ENCODE results near the gene MAD1L1. TPM values are rescaled to one million over a fixed set of nuclear protein-coding genes. Genes with fewer than 3 reads are reported as not detected.

The MAD1L1 gene
- total and polyA plus RNA-seq, 7 experiments from 2014 or later, result 112 to 314 (median 136) TPM

GRCh38 chr7:2003931-2004812, 228.6 kb downstream of the MAD1L1 start:
- no peak overlapping the region for H3K4me3 ChIP-seq (ENCODE audit: low read length)
- POLR2A ChIA-PET, result no interaction called here
- Mint-ChIP-seq H3K27ac (no peak overlapping the region), H3K9me3 (no peaks in the 10 kb centered on the region), H3K36me3 (peaks cover 0 to 7% (median 0%) of the 10 kb centered on the region in 5 donors), H3K4me3 (no peak overlapping the region), H3K4me1 (peaks cover 0 to 25% (median 7%) of the 10 kb centered on the region in 7 donors), H3K27me3 (no peaks in the 10 kb centered on the region)
- no peaks in the 10 kb centered on the region for H3K9me3 ChIP-seq (ENCODE audit: control insufficient read depth in 2 of 3, low read length in 3 of 3)
- intact Hi-C loops (cut with micrococcal nuclease), result no loop called here
- CTCF ChIA-PET, result no interaction called here
- no peaks in the 10 kb centered on the region for H3K4me1 ChIP-seq (ENCODE audit: control insufficient read depth in 2 of 2, insufficient read depth in 2 of 2, low read length in 2 of 2)
- ATAC-seq (no peak), DNase-seq (peak in 1 of 9 donors; percentile 6)
- H3K27ac ChIP-seq (ENCODE audit: low read depth, low read length), result no peak overlapping the region
- H3K36me3 ChIP-seq (ENCODE audit: control insufficient read depth in 2 of 3, insufficient read depth in 3 of 3, low read length in 3 of 3), result no peaks in the 10 kb centered on the region
- H3K27me3 ChIP-seq (ENCODE audit: control insufficient read depth in 2 of 2, insufficient read depth in 2 of 2, low read length in 2 of 2), result no peaks in the 10 kb centered on the region

GRCh38 chr7:2003451-2003930, 229.3 kb downstream of the MAD1L1 start:
- intact Hi-C loops (cut with micrococcal nuclease), result no loop called here
- no peak overlapping the region for H3K27ac Mint-ChIP-seq
- no peak overlapping the region for H3K4me3 Mint-ChIP-seq
- peaks cover 0 to 28% (median 7%) of the 10 kb centered on the region in 7 donors for H3K4me1 Mint-ChIP-seq
- no peak for DNase-seq
- no peak for ATAC-seq
- H3K4me3 ChIP-seq (ENCODE audit: low read length), result no peak overlapping the region
- no peaks in the 10 kb centered on the region for H3K9me3 ChIP-seq (ENCODE audit: control insufficient read depth in 2 of 3, low read length in 3 of 3)
- ChIA-PET POLR2A (no interaction called here), CTCF (no interaction called here)
- peaks cover 0 to 7% (median 0%) of the 10 kb centered on the region in 5 donors for H3K36me3 Mint-ChIP-seq
- no peaks in the 10 kb centered on the region for H3K9me3 Mint-ChIP-seq
- no peaks in the 10 kb centered on the region for H3K36me3 ChIP-seq (ENCODE audit: control insufficient read depth in 2 of 3, insufficient read depth in 3 of 3, low read length in 3 of 3)
- no peaks in the 10 kb centered on the region for H3K27me3 ChIP-seq (ENCODE audit: control insufficient read depth in 2 of 2, insufficient read depth in 2 of 2, low read length in 2 of 2)
- no peaks in the 10 kb centered on the region for H3K4me1 ChIP-seq (ENCODE audit: control insufficient read depth in 2 of 2, insufficient read depth in 2 of 2, low read length in 2 of 2)
- no peak overlapping the region for H3K27ac ChIP-seq (ENCODE audit: low read depth, low read length)
- H3K27me3 Mint-ChIP-seq, result no peaks in the 10 kb centered on the region

GRCh38 chr7:2002561-2003450, 229.9 kb downstream of the MAD1L1 start:
- no peaks in the 10 kb centered on the region for H3K9me3 Mint-ChIP-seq

GRCh38 chr7:2001601-2002442, 230.9 kb downstream of the MAD1L1 start:
- CTCF ChIA-PET, result no interaction called here
- Mint-ChIP-seq H3K9me3 (no peaks in the 10 kb centered on the region), H3K4me1 (peaks cover 0 to 27% (median 7%) of the 10 kb centered on the region in 7 donors), H3K36me3 (peaks cover 0 to 7% (median 0%) of the 10 kb centered on the region in 5 donors), H3K4me3 (no peak overlapping the region), H3K27ac (peak overlapping the region in 1 of 9 donors; percentile 30), H3K27me3 (no peaks in the 10 kb centered on the region)
- no peaks in the 10 kb centered on the region for H3K27me3 ChIP-seq (ENCODE audit: control insufficient read depth in 2 of 2, insufficient read depth in 2 of 2, low read length in 2 of 2)
- no peak overlapping the region for H3K4me3 ChIP-seq (ENCODE audit: low read length)
- H3K36me3 ChIP-seq (ENCODE audit: control insufficient read depth in 2 of 3, insufficient read depth in 3 of 3, low read length in 3 of 3), result no peaks in the 10 kb centered on the region
- POLR2A ChIA-PET, result no interaction called here
- no peaks in the 10 kb centered on the region for H3K4me1 ChIP-seq (ENCODE audit: control insufficient read depth in 2 of 2, insufficient read depth in 2 of 2, low read length in 2 of 2)
- no peak for ATAC-seq
- DNase-seq, result no peak
- intact Hi-C loops (cut with micrococcal nuclease), result no loop called here
- H3K27ac ChIP-seq (ENCODE audit: low read depth, low read length), result no peak overlapping the region
- no peaks in the 10 kb centered on the region for H3K9me3 ChIP-seq (ENCODE audit: control insufficient read depth in 2 of 3, low read length in 3 of 3)

More at GRCh38 chr7:2002561-2003450, 229.9 kb downstream of the MAD1L1 start:
- Mint-ChIP-seq H3K36me3 (peaks cover 0 to 7% (median 0%) of the 10 kb centered on the region in 5 donors), H3K27me3 (no peaks in the 10 kb centered on the region), H3K27ac (peak overlapping the region in 1 of 9 donors; percentile 77), H3K4me1 (peaks cover 0 to 28% (median 7%) of the 10 kb centered on the region in 7 donors), H3K4me3 (no peak overlapping the region)
- ChIA-PET POLR2A (no interaction called here), CTCF (no interaction called here)
- ATAC-seq (no peak), DNase-seq (peak in 1 of 9 donors; percentile 1)
- intact Hi-C loops (cut with micrococcal nuclease), result no loop called here
- Histone ChIP-seq H3K9me3 (ENCODE audit: control insufficient read depth in 2 of 3, low read length in 3 of 3) (no peaks in the 10 kb centered on the region), H3K27ac (ENCODE audit: low read depth, low read length) (no peak overlapping the region), H3K4me1 (ENCODE audit: control insufficient read depth in 2 of 2, insufficient read depth in 2 of 2, low read length in 2 of 2) (no peaks in the 10 kb centered on the region), H3K27me3 (ENCODE audit: control insufficient read depth in 2 of 2, insufficient read depth in 2 of 2, low read length in 2 of 2) (no peaks in the 10 kb centered on the region), H3K4me3 (ENCODE audit: low read length) (no peak overlapping the region), H3K36me3 (ENCODE audit: control insufficient read depth in 2 of 3, insufficient read depth in 3 of 3, low read length in 3 of 3) (no peaks in the 10 kb centered on the region)

- Mint-ChIP-seq H3K4me1 (peaks cover 0 to 22% (median 3%) of the 10 kb centered on the region in 7 donors), H3K27ac (no peak overlapping the region), H3K27me3 (no peaks in the 10 kb centered on the region), H3K36me3 (peaks cover 0 to 7% (median 0%) of the 10 kb centered on the region in 5 donors), H3K9me3 (no peaks in the 10 kb centered on the region), H3K4me3 (no peak overlapping the region)
- H3K27me3 ChIP-seq (ENCODE audit: control insufficient read depth in 2 of 2, insufficient read depth in 2 of 2, low read length in 2 of 2), result no peaks in the 10 kb centered on the region
- ChIA-PET CTCF (interaction anchor here (0.6 kb wide), 1 partner anchor 15 kb away, joined by 4 read pairs; no protein-coding TSS in a partner anchor), POLR2A (no interaction called here)
- H3K4me1 ChIP-seq (ENCODE audit: control insufficient read depth in 2 of 2, insufficient read depth in 2 of 2, low read length in 2 of 2), result no peaks in the 10 kb centered on the region
- H3K9me3 ChIP-seq (ENCODE audit: control insufficient read depth in 2 of 3, low read length in 3 of 3), result no peaks in the 10 kb centered on the region
- no peaks in the 10 kb centered on the region for H3K36me3 ChIP-seq (ENCODE audit: control insufficient read depth in 2 of 3, insufficient read depth in 3 of 3, low read length in 3 of 3)
- intact Hi-C loops (cut with micrococcal nuclease), result no loop called here
- ATAC-seq (no peak), DNase-seq (no peak)
- H3K27ac ChIP-seq (ENCODE audit: low read depth, low read length), result no peak overlapping the region
- no peak overlapping the region for H3K4me3 ChIP-seq (ENCODE audit: low read length)
Measured at GRCh38 chr7:2000746-2001321, 231.9 kb downstream of the MAD1L1 start.
